ENCODE results near the gene ATP2B1. TPM values are rescaled to one million over a fixed set of nuclear protein-coding genes. Genes with fewer than 3 reads are reported as not detected.
A peak's percentile ranks its signal among the peaks of the same experiment; 100 is the strongest.

Gene ATP2B1
- total and polyA plus RNA-seq, 2 of the 13 experiments (the other 11 are each of a cell fraction or from before 2014, with no cell fraction given) = 12.1 to 60.2 TPM

- 93% methylated on average over 3 of the region's 3 CpGs for WGBS (ENCODE audit: low lambda C conversion rate)
- no peak overlapping the region for H3K4me2 ChIP-seq (ENCODE audit: low read depth, low read length)
- ATAC-seq (no peak), DNase-seq (ENCODE audit: low spot score) (no peak), FAIRE-seq (no peak)
- POLR2A ChIA-PET = interaction anchor here (2.5 kb wide), 1 partner anchor 75 kb away, joined by 22 read pairs; the partner anchor contains the start of gene ATP2B1
- H3K4me1 ChIP-seq (ENCODE audit: insufficient read depth, low read length) = peaks cover 63% of the 10 kb centered on the region
- H3K9ac ChIP-seq (ENCODE audit: insufficient read depth, low read depth, low read length) = no peak overlapping the region
- H3K9me3 ChIP-seq (ENCODE audit: low read length) = no peaks in the 10 kb centered on the region
- H3K36me3 ChIP-seq (replicated peaks in 1 of 2; ENCODE audit: control insufficient read depth in 1 of 2, insufficient read depth in 2 of 2, low read length in 2 of 2) = peaks cover 0 to 3% of the 10 kb centered on the region in 2 experiments; a peak in 3 of 5 replicates
- in situ Hi-C loops (cut with HindIII; ENCODE audit: extremely low pct_ligation_motif_present, low pct_unique_long_range_greater_than_20kb) = no loop called here
- no peaks in the 10 kb centered on the region for H4K20me1 ChIP-seq (ENCODE audit: insufficient read depth, low read length)
- no peaks in the 10 kb centered on the region for H3K79me2 ChIP-seq (ENCODE audit: insufficient read depth, low read length)
- no TSS peak for BruUV-seq (replicated peaks)
- intact Hi-C loops (cut with micrococcal nuclease; ENCODE audit: unreplicated experiment) = loop anchor here (5.0 kb wide), 2 partner anchors 38 to 92 kb away; no protein-coding TSS in a partner anchor
- H2AFZ ChIP-seq (ENCODE audit: low read length) = no peak overlapping the region
- no peak overlapping the region for H3K27ac ChIP-seq (ENCODE audit: extremely low read length, insufficient read depth, low read length)
- H3K27me3 ChIP-seq (ENCODE audit: control insufficient read depth in 1 of 2, insufficient read depth in 2 of 2, low read length in 2 of 2) = no peaks in the 10 kb centered on the region
- H3K4me3 ChIP-seq (replicated peaks in 1 of 3; ENCODE audit: insufficient read depth in 1 of 3, low read depth in 2 of 3, low read length in 3 of 3) = no peak overlapping the region
- CTCF ChIA-PET (ENCODE audit: low intra/inter-chr PET ratio, low total read pairs) = no interaction called here
- no peak for TF ChIP-seq USF2 (IDR thresholded peaks at IDR 0.05; ENCODE audit: low read depth, low read length)
- no peak for TF ChIP-seq USF2 (CRISPR knock-in tag; IDR thresholded peaks at IDR 0.05; ENCODE audit: borderline replicate concordance)
- no peak for TF ChIP-seq PBX2 (CRISPR knock-in tag; IDR thresholded peaks at IDR 0.05)
- TF ChIP-seq ISL2 (CRISPR knock-in tag; IDR thresholded peaks at IDR 0.05) = peak; percentile 54; the same call in 1 of the 2 replicates
- TF ChIP-seq ZNF205 (CRISPR knock-in tag; IDR thresholded peaks at IDR 0.05) = no peak
- TF ChIP-seq ZNF703 (CRISPR knock-in tag; IDR thresholded peaks at IDR 0.05; ENCODE audit: borderline replicate concordance) = no peak
- TF ChIP-seq SOX5 (CRISPR knock-in tag; IDR thresholded peaks at IDR 0.05; ENCODE audit: borderline replicate concordance) = peak; percentile 25; the same call in 1 of the 2 replicates
- no peak for TF ChIP-seq ZNF367 (CRISPR knock-in tag; IDR thresholded peaks at IDR 0.05; ENCODE audit: borderline replicate concordance)
- no peak for TF ChIP-seq SETDB1 (CRISPR knock-in tag; IDR thresholded peaks at IDR 0.05; ENCODE audit: borderline replicate concordance)
- TF ChIP-seq FOXA3 (CRISPR knock-in tag; IDR thresholded peaks at IDR 0.05) = peak; percentile 9; the same call in 1 of the 2 replicates
- no peak for TF ChIP-seq KDM5A (IDR thresholded peaks at IDR 0.05; ENCODE audit: borderline replicate concordance, low read length)
- 0 out of 2 replicates have a peak, but pooled peaks have one; percentile 13 for TF ChIP-seq BCL6 (CRISPR knock-in tag; IDR thresholded peaks at IDR 0.05)
- TF ChIP-seq MED8 (CRISPR knock-in tag; IDR thresholded peaks at IDR 0.05; ENCODE audit: insufficient replicate concordance) = no peak
- no peak for TF ChIP-seq DZIP1 (CRISPR knock-in tag; IDR thresholded peaks at IDR 0.05)
- no peak for TF ChIP-seq AGO1 (IDR thresholded peaks at IDR 0.05; ENCODE audit: low read depth, low read length, poor library complexity, severe bottlenecking)
Observed at GRCh38 chr12:89634508-89634907, 74.1 kb downstream of the ATP2B1 start.
